ENCODE measurements around the gene C14orf93. TPM values are rescaled to one million over a fixed set of nuclear protein-coding genes. Genes with fewer than 3 reads are reported as not detected.

Gene C14orf93
- total RNA-seq, 1 experiment from 2014 or later: 8.2 TPM

DNA sequence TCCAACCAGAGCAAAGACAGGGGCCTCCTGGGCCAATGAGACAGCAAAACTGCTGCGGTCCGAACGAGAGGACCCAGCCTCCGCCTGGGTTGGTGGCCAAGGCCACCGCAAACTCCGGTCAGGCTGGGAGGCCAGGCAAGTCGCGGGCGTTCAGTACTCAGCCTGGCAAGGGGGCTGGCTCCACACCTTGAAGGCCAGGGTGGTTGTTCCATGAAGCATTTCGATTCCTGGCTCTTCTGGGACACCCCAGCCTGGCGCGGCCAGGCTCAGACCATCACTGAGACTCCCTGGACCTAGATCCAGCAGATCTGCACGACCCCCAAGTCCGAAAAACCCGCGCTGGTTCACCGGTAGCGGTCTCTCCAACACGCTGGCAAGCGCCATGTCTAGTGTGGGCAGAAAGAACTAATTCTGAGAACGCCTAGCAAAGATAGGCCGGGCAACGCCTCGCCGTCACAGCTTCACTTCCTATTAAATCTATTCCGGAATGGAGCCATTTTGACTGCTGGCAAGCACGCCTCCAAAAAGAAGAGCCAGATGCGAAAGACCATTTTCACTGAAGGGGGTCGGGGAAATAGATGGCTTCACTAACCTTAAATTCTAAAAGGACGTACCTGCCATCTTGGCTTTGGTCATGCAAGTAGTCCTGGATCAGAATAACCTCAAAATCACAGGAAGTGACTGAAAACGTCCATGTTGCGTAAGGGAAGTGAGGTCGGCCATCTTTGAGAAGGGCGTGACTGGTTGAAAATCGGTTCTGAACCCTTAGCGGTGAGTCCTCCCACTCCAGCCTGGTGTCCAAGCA, 24.8 kb upstream of the C14orf93 start, which contains the start of gene PSMB5:
TSS of gene PSMB5 (minus strand) at position 403 of the 805 bp plus-strand sequence. CDS start at position 384, 19 bp downstream.
- H3K79me1 ChIP-seq (ENCODE audit: insufficient read depth, low read depth, low read length, poor library complexity, severe bottlenecking): no peaks in the 10 kb centered on the region
- peak within 1 kb of the TSS; percentile 46 for H4K5ac ChIP-seq (ENCODE audit: insufficient read length, low read depth, low read length)
- H2BK20ac ChIP-seq (ENCODE audit: low read depth, low read length, poor library complexity, severe bottlenecking): no peak within 1 kb of the TSS
- Mint-ChIP-seq H3K27me3 (ENCODE audit: low read depth) (no peaks in the 10 kb centered on the region), H3K4me3 (peak within 1 kb of the TSS; percentile 96), H3K4me1 (peaks cover 10 to 18% of the 10 kb centered on the region in 2 experiments), H3K36me3 (ENCODE audit: insufficient read depth in 1 of 3, low read depth in 3 of 3) (peaks cover 24 to 39% (median 27%) of the 10 kb centered on the region in 3 experiments), H3K27ac (peak within 1 kb of the TSS; percentile 99 to 100 (median 99)), H3K9me3 (no peaks in the 10 kb centered on the region)
- H4K8ac ChIP-seq (replicated peaks; ENCODE audit: insufficient read length, low read depth, low read length): no peak within 1 kb of the TSS
- H2BK15ac ChIP-seq (ENCODE audit: low read depth, low read length): no peak within 1 kb of the TSS
- no peak within 1 kb of the TSS for H3T11ph ChIP-seq (ENCODE audit: low read length)
- H3K18ac ChIP-seq (ENCODE audit: insufficient read length, low read depth, low read length): peak within 1 kb of the TSS; percentile 89
- no peaks in the 10 kb centered on the region for H3K27me3 ChIP-seq (ENCODE audit: insufficient read depth, low read length)
- peaks cover 5% of the 10 kb centered on the region for H3K23me2 ChIP-seq (ENCODE audit: insufficient read length, low read depth, low read length, poor library complexity, severe bottlenecking)
- H2BK5ac ChIP-seq (ENCODE audit: insufficient read length, low read length): peak within 1 kb of the TSS; percentile 26
- H3K4ac ChIP-seq (ENCODE audit: low read depth, low read length): no peak within 1 kb of the TSS
- peak within 1 kb of the TSS; percentile 77 for H3K27ac ChIP-seq (ENCODE audit: insufficient read length, low read depth, low read length)
- H2BK12ac ChIP-seq (ENCODE audit: insufficient read length, low read depth, low read length): no peak within 1 kb of the TSS
- no CpG with 5 or more reads among the region's 36 CpGs for WGBS (ENCODE audit: extremely low coverage, insufficient read length, low lambda C conversion rate)
- H3K56ac ChIP-seq (ENCODE audit: insufficient read length, low read depth, low read length): no peak within 1 kb of the TSS
- no peak within 1 kb of the TSS for H3K23ac ChIP-seq (ENCODE audit: insufficient read length, low read depth, low read length)
- no peaks in the 10 kb centered on the region for H3K4me1 ChIP-seq (ENCODE audit: insufficient read depth, low read length)
- peaks cover 5% of the 10 kb centered on the region; the same call in 1 of the 2 replicates for H3K79me2 ChIP-seq (ENCODE audit: insufficient read depth, low read length)
- no peak within 1 kb of the TSS for H4K91ac ChIP-seq (ENCODE audit: insufficient read length, low read depth, low read length)
- H3K14ac ChIP-seq (ENCODE audit: insufficient read depth, low read length): peak within 1 kb of the TSS; percentile 80
- H2AK5ac ChIP-seq (ENCODE audit: insufficient read length, low read length): no peak within 1 kb of the TSS
- H4K20me1 ChIP-seq (ENCODE audit: control insufficient read depth, insufficient read depth, insufficient read length): no peaks in the 10 kb centered on the region
- TF ChIP-seq, protein P1, sequence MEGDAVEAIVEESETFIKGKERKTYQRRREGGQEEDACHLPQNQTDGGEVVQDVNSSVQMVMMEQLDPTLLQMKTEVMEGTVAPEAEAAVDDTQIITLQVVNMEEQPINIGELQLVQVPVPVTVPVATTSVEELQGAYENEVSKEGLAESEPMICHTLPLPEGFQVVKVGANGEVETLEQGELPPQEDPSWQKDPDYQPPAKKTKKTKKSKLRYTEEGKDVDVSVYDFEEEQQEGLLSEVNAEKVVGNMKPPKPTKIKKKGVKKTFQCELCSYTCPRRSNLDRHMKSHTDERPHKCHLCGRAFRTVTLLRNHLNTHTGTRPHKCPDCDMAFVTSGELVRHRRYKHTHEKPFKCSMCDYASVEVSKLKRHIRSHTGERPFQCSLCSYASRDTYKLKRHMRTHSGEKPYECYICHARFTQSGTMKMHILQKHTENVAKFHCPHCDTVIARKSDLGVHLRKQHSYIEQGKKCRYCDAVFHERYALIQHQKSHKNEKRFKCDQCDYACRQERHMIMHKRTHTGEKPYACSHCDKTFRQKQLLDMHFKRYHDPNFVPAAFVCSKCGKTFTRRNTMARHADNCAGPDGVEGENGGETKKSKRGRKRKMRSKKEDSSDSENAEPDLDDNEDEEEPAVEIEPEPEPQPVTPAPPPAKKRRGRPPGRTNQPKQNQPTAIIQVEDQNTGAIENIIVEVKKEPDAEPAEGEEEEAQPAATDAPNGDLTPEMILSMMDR (conservative IDR thresholded peaks at IDR 0.05): no peak
- no peak within 1 kb of the TSS for H2BK120ac ChIP-seq (ENCODE audit: low read depth, low read length, poor library complexity, severe bottlenecking)
- peak within 1 kb of the TSS; percentile 36 for H3K4me2 ChIP-seq (ENCODE audit: insufficient read depth, insufficient read length, low read length)
- peak within 1 kb of the TSS; percentile 95 for H3K9ac ChIP-seq (ENCODE audit: extremely low read depth, insufficient read length, low read length)
- peak; percentile 95 for DNase-seq
- H2AFZ ChIP-seq (ENCODE audit: low read length): peak within 1 kb of the TSS; percentile 70
- H3K9me3 ChIP-seq (ENCODE audit: control insufficient read depth, low read depth, low read length): no peaks in the 10 kb centered on the region

Data from H9 (cell line).